H1 (cell line): Measurements from ENCODE around the gene CBLN3.

Experiments used
- CREB1 ChIP-seq: IDR thresholded peaks from 2 replicates; pipeline ENCODE4 v1.6.1; 2012; ENCODE audit warnings: inconsistent platforms
- EGR1 ChIP-seq: IDR thresholded peaks from 2 replicates; pipeline ENCODE4 v1.6.1; 2011; ENCODE audit warnings: low read depth, low read length, borderline replicate concordance
- POLR2A ChIP-seq, 2 experiments: IDR thresholded peaks; 1 replicate in 1 of 2; 2 replicates in 1 of 2; pipeline ENCODE4 v1.6.1; 2011; ENCODE audit warnings: low read depth in 2 of 2, low read length in 2 of 2, mild to moderate bottlenecking in 2 of 2; ENCODE audit errors: control extremely low read depth in 1 of 2
- TEAD4 ChIP-seq: IDR thresholded peaks from 2 replicates; pipeline ENCODE4 v1.6.1; 2012; ENCODE audit warnings: low read depth, low read length, inconsistent platforms, mixed read lengths
- TF ChIP-seq, protein P1 (sequence below), 3 experiments: IDR thresholded peaks; 1 replicate in 2 of 3; 2 replicates in 1 of 3; pipeline versions ENCODE4 v1.5.1 to v1.6.1; 2011; ENCODE audit warnings: low read length in 3 of 3, mild to moderate bottlenecking in 3 of 3, inconsistent platforms in 2 of 3, low read depth in 1 of 3, moderate library complexity in 1 of 3; ENCODE audit not compliant: insufficient read depth in 1 of 3; ENCODE audit errors: control extremely low read depth in 1 of 3

DNA sequence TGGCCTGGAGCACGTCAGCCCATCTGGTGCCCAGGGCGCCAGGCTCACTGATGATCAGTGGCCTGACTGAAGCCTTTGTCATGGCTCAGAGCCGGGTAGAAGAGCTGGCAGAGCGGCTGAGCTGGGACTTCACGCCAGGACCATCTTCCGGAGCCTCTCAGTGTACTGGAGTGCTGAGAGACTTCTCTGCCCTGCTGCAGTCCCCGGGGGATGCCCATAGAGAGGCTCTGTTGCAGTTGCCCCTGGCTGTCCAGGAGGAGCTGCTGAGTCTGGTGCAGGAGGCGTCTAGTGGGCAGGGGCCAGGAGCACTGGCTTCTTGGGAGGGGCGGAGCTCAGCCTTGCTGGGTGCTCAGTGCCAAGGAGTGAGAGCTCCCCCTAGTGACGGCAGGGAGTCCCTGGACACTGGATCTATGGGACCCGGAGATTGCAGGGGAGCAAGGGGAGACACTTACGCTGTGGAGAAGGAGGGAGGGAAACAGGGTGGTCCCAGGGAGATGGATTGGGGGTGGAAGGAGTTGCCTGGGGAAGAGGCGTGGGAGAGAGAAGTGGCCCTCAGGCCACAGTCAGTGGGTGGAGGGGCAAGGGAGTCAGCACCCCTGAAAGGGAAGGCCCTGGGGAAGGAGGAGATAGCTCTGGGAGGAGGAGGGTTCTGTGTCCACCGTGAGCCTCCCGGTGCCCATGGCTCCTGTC is 2.2 kb upstream of the CBLN3 start:
- TF ChIP-seq, protein P1, sequence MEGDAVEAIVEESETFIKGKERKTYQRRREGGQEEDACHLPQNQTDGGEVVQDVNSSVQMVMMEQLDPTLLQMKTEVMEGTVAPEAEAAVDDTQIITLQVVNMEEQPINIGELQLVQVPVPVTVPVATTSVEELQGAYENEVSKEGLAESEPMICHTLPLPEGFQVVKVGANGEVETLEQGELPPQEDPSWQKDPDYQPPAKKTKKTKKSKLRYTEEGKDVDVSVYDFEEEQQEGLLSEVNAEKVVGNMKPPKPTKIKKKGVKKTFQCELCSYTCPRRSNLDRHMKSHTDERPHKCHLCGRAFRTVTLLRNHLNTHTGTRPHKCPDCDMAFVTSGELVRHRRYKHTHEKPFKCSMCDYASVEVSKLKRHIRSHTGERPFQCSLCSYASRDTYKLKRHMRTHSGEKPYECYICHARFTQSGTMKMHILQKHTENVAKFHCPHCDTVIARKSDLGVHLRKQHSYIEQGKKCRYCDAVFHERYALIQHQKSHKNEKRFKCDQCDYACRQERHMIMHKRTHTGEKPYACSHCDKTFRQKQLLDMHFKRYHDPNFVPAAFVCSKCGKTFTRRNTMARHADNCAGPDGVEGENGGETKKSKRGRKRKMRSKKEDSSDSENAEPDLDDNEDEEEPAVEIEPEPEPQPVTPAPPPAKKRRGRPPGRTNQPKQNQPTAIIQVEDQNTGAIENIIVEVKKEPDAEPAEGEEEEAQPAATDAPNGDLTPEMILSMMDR (IDR thresholded peaks at IDR 0.05; ENCODE audit: control extremely low read depth in 1 of 3, insufficient read depth in 1 of 3, low read depth in 1 of 3, low read length in 3 of 3) = peak; percentile 87 to 100 (median 99)
- TF ChIP-seq POLR2A (IDR thresholded peaks at IDR 0.05; ENCODE audit: control extremely low read depth in 1 of 2, low read depth in 2 of 2, low read length in 2 of 2) (no peak), CREB1 (peak; percentile 32; the same call in 1 of the 2 replicates), TEAD4 (no peak), EGR1 (no peak)
